Esophagus mucosa (tissue), 1 donor: ENCODE results near the gene HCRT. TPM values are rescaled to one million over a fixed set of nuclear protein-coding genes. Genes with fewer than 3 reads are reported as not detected.
"Not testable (repeated sequence)": the region's sequence is repeated elsewhere in the genome, so short reads cannot be mapped to it uniquely, and the experiment has no call there.

Experiments
- ATAC-seq: fragments of 200-7000 bp; cut with Tn5 transposase; one replicate; pipeline ENCODE4 v1.9.1; 2020
- total RNA-seq: library from RNA; stranded (reverse); gene quantifications from one replicate; pipeline ENCODE4 v1.2.4, GENCODE V29; 2023
- donor health status: DM: yes; HTN: yes; CAD: no.

Gene HCRT
- total RNA-seq, 1 donor from 2014 or later = not detected

GRCh38 chr17:42197564-42198156, 12.4 kb upstream of the HCRT start:
- ATAC-seq = no peak

DNA sequence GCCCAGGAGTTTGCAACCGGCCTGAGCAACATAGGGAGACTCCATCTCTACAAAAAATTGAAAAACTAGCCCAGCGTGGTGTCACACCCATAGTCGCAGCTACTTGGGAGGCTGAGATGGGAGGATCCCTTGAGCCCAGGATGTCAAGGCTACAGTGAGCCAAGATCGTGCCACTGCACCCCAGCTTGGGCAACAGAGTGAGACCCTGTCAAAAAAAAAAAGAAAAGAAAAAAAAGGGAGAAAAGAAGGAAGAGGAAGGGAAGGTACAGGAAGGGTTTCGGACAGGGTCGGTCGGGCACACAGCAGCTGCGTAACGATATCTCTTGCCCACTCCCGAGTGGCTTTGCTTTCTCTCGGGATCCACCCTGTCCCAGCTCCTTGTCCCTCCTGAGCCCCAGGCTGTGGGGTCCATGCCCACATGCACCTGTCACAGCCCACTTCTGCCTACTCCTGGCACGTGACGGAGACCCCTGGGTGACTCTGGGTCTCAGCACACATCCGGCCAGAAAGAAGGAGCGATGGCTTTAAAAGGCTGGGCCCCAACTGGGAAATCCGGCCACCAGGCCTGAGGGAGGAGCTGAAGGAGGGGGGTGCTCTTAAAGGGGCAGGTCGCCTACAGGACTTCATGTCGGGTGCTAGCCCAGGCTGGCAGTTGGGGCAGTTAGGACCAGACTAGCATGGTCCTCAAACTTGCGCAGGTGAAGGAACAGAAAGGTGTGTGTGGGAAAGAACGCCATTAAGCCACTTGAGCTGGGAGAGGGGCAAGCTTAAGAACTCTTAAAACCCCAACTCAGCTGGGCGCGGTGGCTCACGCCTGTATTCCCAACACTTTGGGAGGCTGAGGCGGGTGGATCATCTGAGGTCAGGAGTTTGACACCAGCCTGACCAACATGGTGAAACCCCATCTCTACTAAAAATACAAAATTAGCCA, 9.0 kb upstream of the HCRT start, which contains the start of gene GHDC:
GHDC (minus strand) TSS at position 526 of the 931 bp plus-strand sequence. CDS start 913 bp downstream, outside the sequence.
- peak; percentile 86 for ATAC-seq

DNA sequence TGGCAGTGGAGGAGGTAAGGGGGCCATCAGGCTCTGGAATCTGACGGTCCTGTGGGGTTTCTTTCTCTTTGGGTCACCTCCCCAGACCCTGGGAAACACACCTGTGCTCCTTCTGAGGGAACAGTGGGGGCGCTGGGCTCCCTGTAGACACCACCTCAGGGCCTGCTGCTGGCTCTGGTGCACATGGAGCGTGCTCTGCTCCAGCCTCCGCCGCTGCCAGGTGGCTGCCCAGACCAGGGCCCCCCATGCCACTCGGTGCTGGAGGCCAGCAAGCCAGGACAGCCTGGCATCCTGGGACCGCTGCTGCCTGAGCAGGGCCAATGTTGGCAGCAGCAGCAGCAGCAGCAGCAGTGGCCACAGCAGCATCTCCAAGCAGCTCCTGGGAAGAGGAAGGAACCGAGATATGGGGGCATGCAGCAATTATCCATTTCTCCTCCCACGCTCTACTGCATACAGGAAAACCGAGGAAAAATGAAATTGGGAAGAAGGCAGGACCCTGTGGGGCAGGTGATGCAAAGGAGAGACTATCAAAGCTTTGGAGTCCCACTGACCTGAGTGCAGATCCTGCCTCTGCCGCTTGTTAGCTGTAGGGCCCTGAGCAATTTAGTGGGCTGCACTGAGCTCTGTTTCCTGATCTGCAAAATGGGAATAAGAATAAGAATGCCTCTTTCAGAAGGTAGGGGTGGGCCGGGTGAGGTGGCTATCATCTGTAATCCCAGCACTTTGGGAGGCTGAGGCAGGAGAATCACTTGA, 8.1 kb upstream of the HCRT start:
- ATAC-seq = peak; percentile 2

GRCh38 chr17:42192189-42193126, 7.2 kb upstream of the HCRT start:
- no peak for ATAC-seq

GRCh38 chr17:42191275-42191608, 6.0 kb upstream of the HCRT start:
- ATAC-seq = no peak

DNA sequence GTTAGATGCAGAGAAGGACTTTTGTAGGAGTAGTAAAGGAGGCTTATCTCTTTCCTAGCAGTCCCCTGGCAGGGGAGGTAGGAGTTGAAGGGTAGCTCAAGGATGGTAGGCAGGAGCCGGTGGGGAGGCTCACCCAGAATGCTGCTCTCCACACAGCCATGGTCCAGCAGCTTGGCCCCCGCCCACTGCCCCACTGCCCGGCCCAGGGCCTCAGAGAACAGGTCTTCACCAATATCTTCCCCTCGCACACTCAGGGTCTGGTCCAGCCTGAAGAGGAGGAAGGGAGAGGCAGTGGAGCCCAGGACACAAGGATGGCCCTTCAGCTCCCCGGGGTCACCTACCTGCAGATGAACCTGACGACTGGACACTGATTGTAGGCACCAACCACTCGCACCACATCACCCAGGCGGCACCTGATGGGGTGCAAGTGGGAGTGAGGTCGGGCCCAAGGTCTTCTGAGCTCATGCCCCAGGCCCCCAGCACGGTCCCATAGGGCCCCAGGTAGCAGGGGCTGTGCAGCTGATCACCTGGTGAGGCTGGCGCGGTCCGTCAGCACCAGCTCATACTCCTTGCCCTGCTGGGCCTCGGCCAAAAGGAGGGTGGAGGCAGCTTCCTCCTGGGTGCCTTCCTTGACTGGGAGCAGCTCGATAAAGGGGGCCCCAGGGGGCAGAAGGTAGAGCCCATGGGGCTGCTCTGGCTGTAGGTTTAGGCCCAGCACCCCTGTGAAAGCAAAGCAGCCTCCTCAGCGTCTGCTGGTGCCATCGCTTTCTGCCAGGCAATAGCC, 5.4 kb upstream of the HCRT start:
- no peak for ATAC-seq

DNA sequence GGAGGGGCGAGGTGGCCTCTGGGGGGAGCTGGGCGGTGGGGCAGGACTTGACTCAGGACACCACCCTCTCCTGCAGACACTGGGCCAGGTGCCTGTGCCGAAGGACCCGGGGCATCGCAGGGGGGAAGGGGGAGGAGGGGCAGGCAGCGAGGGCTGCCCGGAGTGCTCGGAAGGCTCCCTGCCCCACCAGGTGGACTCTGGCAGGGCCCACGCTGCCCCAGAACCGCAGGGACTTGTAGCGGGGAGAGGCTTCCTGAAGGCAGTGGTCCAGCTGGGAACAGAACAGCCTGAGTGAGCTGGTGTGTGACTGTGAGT, 4.4 kb upstream of the HCRT start:
- ATAC-seq = no peak

- no peak for ATAC-seq
Measured at GRCh38 chr17:42188749-42189650, 3.7 kb upstream of the HCRT start.

GRCh38 chr17:42187833-42188232, 2.6 kb upstream of the HCRT start:
- no peak for ATAC-seq

DNA sequence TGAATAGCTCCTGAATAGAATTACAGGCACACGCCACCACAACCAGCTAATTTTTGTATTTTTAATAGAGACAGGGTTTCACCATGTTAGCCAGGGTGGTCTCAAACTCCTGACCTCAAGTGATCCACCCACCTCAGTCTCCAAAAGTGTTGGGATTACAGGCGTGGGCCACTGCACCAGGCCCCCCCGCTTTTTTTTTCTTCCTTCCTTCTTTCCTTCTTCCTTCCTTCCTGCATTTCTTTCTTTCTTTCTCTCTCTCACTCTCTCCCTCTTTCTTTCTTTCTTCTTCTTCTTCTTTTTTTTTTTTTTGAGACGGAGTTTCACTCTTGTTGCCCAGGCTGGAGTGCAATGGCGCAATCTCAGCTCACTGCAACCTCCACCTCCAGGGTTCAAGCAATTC, 939 bp upstream of the HCRT start:
- ATAC-seq = not testable (repeated sequence)

DNA sequence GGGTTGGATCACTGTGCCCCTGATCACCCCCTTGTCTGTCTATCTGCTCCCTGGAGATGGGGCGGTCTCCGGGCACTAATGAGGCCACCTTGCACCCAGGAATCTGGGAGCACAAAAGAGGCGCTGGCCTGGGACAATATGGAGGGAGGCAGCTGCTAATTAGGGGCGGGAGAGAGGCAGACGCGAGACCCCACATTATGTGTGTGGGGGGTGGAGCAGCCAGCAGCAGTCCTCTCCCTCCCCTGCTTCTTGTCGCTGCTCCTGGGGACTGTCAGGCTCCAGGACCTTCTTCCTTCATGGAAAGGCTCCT, 324 bp upstream of the HCRT start:
- ATAC-seq = no peak

DNA sequence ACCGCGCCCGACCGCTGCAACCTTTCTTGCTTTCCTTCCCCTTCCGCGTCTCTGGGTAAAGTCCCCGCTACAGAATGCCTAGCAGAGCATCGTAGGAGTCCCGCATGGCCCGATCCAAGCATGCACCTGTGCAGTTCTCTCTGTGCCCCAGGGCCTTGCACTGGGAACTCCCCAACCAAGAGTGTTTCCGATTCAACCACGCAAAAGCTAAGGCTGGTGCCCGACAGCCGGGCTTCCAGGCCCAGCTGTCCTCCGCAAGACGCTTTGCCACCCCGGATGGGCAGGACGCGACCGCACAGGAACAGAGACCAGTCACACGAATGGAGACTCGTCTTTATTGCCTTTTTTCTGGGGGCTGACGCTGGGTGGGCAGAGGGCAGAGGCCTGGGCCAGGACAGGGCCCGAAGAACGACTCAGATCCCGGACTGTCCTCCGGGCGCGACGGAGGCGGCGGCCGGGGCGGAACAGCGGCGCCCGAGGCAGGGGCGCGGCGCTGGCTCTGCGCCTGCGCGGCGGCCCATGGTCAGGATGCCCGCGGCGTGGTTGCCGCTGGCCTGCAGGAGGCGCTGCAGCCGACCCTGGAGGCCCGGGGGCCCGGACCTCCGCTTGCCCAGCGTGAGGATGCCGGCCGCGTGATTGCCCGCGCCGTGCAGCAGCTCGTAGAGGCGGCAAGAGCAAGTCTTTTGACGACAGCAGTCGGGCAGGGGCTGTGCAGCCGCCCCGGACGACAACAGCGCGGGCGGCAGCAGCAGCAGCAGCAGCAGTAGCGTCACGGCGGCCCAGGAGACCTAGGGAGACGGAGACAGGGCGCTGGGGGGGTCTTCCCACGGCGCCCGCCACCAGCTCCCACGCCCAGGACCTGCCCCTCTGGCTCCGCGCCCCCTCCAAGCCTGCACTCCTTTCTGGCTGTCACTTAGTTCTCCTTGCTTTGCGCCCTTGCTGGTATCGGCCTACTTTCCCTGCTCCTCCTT, 1.2 kb downstream of the HCRT start:
- peak; percentile 47 for ATAC-seq

DNA sequence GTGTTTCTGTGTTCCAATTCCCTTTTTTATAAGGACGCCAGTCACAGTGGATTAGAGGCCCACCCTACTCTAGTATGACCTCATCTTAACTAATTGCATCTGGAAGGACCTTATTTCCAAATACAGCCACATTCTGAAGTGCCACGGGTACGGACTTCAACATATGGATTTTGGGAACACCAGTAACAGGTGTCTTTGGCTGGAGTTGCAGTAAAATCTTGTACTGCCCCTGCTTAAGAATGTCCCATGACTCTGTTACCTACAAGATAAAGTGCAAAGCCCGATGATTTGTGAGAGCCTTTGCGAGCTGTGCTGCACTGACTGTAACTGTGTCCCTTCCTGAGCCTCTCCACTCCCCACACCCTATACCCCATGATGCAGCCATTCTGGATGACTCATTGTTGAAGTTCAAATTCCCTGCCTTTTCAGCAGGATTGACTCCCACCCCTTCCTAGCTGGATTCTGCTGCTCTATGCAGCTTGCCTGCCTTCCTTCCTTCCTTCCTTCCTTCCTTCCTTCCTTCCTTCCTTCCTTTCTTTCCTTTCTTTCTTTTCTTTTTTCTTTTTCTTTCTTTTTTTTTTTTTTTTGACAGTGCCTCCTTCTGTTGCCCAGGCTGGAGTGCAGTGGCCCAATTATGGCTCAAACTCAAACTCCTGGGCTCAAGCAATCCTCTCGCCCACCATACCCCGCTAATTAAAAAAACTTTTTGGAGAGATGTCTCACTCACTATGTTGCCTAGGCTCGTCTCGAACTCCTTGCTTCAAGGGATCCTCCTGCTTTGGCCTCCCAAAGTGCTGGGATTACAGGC, 2.1 kb downstream of the HCRT start:
- no peak for ATAC-seq

DNA sequence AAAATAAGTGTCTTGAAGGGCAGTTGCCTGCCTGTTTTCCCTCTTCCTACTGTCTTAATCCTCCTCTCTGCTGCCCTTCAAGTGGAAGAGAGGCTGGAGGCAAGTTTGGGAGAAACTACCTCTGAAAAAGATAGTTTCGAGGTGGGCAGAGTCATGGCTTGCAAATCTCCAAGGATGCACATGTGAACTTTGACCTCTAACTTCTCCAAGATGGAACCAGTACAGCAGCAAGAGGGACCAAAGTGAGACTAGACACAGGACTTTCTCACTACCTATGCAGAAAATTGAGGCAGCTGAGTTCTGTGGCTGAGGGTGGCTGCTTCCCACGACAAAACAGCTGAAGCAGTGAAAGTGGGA, 3.4 kb downstream of the HCRT start:
- no peak for ATAC-seq

- peak; percentile 77 for ATAC-seq
Measured at GRCh38 chr17:42180922-42181850, 4.1 kb downstream of the HCRT start, which contains the start of gene KCNH4. Gene KCNH4 (minus strand): TSS chr17:42181142. CDS start chr17:42180945, 197 bp downstream.

DNA sequence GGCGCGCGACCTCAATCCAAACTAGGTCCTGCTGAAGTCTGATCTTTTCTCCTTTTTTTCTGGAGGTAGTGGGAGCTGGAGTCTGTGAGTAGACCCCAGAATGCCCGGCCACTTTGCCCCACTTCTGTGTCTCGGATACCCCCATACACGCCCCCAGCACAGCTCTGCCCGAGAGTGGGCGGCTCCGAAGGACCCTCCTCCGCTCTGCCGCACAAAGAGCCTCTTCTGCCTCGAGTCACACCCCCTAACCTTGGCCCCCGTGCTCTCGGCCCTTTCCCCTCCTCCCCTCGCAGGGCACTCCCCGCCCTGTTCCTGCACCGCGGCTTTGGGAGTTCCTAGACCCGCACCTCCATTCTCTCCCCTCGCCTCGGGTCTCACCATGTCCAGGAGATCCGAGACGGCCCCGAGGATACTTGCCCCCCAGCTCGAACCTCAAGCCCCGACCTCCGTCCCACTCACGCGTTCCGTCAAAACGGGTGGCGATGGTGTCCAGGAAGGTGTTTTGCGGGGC, 4.8 kb downstream of the HCRT start:
- no peak for ATAC-seq

- ATAC-seq = peak; percentile 14
Measured at GRCh38 chr17:42179911-42180410, 5.3 kb downstream of the HCRT start.
